Prostate gland (tissue), 2 donors: ENCODE results near the gene OPTC.

Source experiments
- CTCF ChIP-seq, 4 experiments: fragments of 200-600 bp in 2 of 4; fragments of 450-650 bp in 2 of 4; sonication (generic) in 2 of 4; IDR thresholded peaks; 1 replicate in 3 of 4; 2 replicates in 1 of 4; pipeline ENCODE4 v1.5.1; 2016 to 2019; ENCODE audit warnings: antibody characterized with exemption in 4 of 4, mild to moderate bottlenecking in 2 of 4, moderate library complexity in 2 of 4
- POLR2A ChIP-seq: fragments of 450-650 bp; IDR thresholded peaks from one replicate; pipeline ENCODE4 v1.6.1; 2016; ENCODE audit warnings: antibody characterized with exemption, mild to moderate bottlenecking
- POLR2AphosphoS5 ChIP-seq: sonication (generic); formaldehyde crosslinking; IDR thresholded peaks from one replicate; pipeline ENCODE4 v1.6.1; 2017; ENCODE audit warnings: antibody characterized with exemption

DNA sequence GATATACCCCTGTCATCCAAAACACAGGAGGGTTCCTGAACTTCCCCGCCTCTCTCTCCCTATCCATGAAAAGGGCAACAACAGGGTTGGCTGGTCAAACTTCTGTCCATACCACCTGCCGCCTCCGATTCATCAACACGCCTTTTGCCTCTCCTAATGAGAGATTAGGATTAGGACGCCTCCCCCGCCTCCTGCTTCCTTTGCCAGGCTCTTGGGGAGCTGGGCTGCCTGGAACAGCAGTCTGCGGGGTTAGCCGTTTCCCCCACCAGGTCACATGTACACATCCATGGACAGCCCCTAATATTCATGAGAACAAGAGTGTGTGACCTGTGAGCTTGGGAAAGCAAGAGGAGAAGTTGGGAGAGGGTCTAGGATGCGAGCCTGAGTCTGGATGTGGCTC lies 2.3 kb upstream of the OPTC start:
- TF ChIP-seq CTCF (IDR thresholded peaks at IDR 0.05) = no peak
- no peak for TF ChIP-seq POLR2AphosphoS5
- no peak for TF ChIP-seq POLR2A
